HG02571 (cell line): ENCODE data around the gene OTOS.

Experiments
- ATAC-seq: cut with Tn5 transposase; IDR thresholded peaks from one replicate; pipeline ENCODE4 v1.9.1; 2021; ENCODE audit warnings: mild to moderate bottlenecking, moderate library complexity; ENCODE audit not compliant: unreplicated experiment

Gene OTOS

GRCh38 chr2:240140511-240140910 lies at the start of gene OTOS:
OTOS (minus strand) TSS chr2:240140658; CDS start chr2:240140326, 332 bp downstream.
- ATAC-seq: no peak

GRCh38 chr2:240189686-240190085 lies 49.2 kb upstream of the OTOS start:
- no peak for ATAC-seq

DNA sequence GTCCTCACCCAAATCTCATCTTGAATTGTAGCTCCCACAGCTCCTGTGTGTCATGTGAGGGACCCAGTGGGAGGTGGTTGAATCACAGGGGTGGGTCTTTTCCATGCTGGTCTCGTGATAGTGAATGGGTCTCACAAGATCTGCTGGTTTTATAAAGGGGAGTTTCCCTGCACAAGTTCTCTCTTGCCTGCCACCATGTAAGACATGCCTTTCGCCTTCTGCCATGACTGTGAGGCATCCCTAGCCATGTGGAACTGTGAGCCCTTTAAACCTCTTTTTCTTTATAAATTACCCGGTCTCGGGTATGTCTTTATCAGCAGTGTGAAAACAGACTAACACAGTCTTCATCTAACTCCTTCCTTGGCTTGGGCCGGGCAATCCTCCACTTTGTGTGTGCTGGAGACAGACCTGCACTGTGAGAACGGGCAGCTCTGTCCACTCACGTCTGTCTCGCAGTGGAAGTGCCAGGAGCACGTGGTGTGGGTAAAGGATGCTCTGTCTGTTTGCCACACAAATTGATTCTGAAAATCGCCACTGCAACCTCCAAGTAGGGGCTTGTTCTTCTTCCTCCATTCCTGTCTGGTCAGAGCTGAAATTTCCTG lies 47.6 kb upstream of the OTOS start:
- no peak for ATAC-seq

DNA sequence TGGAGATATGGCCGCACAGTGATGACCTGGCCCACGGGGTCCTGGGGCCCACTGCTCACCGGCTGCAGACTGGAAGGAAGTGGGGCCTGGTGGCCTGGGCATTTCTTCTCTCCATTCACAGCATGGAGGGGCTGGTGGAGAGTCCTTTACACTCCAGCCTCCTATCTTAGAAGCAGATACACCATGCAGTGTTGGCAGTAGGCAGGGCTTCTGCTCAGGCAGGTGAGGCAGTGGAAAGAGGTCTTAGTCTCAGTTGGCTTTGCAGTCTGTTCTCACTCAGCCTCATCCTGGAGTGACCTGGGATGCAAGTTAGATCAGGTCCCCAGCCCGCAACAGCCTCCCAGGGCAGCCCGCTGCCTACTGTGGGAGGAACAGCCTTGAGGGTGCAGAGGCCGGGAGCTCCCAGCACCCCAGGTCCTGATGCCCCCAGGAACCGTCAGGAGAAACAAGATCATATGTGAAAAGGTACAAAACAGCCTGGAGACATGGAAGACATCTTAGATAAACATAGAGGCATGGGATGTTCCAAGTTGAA lies 45.8 kb upstream of the OTOS start:
- no peak for ATAC-seq

GRCh38 chr2:240184656-240185055 lies 44.2 kb upstream of the OTOS start:
- no peak for ATAC-seq

- no peak for ATAC-seq
Measured at GRCh38 chr2:240183875-240184590, 43.6 kb upstream of the OTOS start.

DNA sequence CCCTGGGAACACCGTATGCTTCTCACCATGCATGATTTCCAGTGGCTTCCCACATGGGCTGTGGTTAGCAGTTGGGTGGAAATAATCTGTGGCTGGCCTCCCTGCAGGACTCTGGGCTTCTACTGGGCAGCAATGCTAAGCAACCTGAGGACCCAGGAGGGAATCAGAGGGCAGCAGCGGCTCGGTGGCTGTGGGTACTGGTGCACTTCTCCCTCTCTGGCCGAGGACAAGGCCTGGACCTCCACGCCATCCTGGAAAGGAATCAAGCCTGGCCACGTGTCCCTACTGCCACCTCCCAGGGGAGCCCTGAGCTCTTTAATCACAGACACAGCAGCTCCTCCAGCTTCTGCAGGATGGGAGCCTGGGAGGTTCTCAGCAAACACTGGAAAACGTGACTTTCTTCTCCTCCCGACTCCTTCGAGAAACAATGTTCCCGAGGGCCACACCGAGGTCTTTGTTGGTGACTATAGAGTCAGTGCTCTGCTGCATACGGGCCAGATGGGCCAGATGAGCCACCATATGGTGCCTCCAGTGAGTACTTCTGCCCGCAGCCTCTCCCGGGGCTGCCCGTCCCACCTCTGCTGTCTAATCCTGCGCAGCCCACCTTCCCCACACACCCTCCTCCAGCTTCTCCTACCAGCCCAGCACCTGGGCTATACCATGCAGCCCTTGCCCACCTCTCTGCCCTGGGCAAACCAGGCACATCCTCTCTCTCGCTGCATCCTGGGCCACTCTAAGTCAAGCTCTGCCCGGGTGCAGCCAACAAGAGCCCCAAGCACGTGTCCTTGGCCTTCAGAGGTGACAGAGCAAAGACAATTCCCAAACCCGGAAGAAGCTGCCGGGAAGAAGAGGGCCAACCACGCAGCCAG lies 42.8 kb upstream of the OTOS start:
- no peak for ATAC-seq

DNA sequence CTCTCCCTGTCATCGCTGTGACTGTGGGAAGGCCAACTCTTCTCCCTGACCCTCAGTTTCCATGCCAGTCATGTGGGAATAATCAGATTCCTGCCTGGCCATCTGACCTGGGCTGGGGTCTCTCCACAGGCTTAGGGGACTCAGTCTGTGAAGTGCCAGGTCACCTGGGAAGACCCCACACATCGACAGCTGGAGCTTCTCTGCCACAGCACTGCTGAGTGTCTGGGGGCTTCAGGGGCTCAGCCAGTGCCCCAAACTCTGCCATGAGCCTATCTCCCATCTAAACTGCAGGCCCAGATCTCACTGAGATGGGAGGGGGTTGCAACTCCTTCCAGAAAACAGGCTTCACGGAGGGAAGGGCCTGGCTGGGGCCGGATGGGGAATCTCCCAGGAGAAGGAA lies 42.0 kb upstream of the OTOS start:
- ATAC-seq: no peak

- no peak for ATAC-seq
Measured at GRCh38 chr2:240182001-240182400, 41.5 kb upstream of the OTOS start.

GRCh38 chr2:240179941-240180666 lies 39.6 kb upstream of the OTOS start:
- no peak for ATAC-seq

DNA sequence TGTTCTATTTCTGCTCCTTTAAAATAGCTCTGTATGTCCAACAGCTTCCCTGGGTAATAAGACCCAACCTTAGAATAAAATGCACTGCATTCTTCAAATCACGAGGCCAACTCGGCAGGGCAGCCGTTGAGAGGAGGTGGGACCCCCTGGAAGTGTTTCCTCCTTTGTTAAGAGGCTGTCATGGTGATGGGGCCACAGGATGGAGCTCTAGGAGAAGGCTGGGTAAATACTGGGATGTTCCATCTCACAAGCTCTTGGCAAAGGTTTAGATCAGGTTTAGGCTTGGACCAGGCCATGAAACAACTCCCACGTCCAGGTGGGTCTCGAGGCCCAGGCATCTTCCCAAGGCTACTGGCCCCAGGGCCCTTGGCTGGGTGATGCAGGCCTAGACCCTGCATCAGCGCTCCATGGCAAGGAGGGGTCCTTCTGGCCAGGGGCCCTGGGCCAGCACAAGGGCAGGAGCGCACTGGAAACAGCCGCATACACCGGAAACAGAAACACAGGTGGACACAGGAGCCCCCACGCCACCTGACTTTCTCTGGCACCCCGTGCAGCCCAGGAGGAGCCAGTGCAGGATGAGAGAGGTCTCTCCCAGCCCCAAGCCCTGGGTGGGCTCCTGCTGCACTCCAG lies 38.8 kb upstream of the OTOS start:
- no peak for ATAC-seq

DNA sequence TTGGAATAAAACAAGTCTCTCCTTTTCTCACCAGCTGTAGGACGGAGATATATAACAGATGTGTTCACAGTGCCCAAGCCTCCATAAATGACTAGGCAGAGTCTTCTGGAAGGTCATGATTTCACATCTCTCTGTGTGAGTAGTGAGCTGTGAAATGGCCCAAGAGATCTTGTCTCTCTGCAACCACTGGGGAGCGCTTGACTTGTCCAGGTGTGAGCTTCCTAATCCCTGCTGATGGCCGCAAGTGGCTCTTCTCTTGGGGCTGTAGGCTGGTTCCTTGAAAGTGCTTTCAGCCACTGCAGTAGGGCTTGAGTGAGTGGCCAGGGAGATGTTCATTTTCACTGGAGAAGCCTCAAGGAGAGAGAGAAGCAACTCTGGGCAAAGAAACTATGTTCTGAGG lies 38.1 kb upstream of the OTOS start:
- ATAC-seq: no peak

DNA sequence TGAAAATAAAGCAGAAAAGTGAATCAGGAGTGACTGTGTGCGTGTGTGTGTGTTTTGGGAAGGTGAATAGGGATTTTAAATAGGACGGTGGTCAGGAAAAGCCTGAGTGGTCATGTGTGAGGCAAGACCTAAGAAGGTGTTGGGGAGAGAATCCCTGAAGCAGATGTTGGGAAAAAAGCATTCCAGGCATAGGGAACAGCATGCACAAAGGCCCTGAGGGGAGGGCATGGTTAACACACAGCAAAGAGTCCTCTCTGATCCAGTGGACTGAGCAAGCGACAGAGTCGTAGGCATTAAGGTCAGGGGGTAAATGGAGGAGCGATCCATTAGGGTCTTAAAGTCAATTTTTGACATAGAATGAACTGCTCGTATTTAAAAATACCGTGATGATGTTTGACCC lies 34.0 kb upstream of the OTOS start:
- ATAC-seq: no peak

DNA sequence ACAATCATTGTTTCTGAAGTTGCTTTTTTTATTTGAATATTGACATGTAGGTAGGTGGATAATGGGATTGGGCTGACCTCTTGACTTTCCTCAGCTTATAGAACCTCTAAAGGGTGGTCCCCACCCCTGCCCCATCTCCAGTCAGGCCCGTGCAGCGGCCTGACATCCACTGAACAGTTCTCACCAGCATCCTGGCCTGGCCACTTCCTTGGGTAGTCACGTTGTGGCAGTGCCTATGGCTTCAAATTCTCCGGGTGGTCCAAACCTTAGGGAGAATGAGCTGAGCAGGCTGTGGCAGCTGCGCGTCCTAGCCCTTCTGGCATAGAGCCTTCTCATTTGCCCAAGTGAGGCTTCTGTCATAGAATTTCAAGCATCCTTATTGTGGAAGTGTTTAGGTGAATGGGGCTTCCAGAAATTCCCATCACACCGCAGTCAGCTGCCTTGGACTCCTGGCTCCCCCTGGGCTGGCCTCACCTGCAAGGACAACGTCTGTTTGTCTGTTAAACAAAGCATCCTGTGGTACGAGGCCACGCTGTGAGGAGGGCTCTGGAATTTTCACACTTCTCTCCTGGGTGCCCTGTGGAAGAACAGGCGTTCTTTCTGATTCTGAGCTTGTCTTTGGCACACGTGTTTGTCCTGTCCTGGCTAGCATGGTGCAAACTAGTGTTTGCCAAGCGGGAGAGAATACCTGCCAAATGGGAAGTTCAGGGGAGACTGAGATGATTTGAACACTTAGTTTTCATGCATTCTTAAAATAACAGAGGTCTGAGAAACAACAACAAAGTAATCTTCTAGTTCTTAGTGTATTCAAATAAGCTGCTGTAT lies 31.8 kb upstream of the OTOS start:
- no peak for ATAC-seq

GRCh38 chr2:240170883-240171282 lies 30.4 kb upstream of the OTOS start:
- no peak for ATAC-seq

DNA sequence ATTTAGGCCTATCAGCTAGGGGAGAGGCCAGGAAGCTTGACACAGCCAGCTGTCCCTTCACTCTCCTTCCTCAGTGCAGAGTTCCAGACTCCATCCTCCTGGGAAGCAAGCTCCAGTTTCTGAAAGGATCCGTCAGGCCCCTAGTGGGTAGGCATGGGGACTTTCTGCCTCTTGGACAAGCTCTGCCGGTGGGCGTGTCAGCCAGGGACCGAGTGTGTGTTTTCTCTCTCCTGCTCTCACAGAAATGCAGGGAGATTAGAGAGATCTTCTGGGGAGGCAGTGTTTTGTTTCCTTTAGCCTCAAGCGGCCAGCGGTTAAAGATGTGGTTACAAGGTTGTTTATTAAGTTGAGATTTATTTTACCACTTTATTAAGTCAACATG lies 29.9 kb upstream of the OTOS start:
- no peak for ATAC-seq

GRCh38 chr2:240169486-240170353 lies 29.3 kb upstream of the OTOS start:
- no peak for ATAC-seq

GRCh38 chr2:240168546-240169361 lies 28.3 kb upstream of the OTOS start:
- no peak for ATAC-seq
